ENCODE measurements around the gene OR52I1.

DNA sequence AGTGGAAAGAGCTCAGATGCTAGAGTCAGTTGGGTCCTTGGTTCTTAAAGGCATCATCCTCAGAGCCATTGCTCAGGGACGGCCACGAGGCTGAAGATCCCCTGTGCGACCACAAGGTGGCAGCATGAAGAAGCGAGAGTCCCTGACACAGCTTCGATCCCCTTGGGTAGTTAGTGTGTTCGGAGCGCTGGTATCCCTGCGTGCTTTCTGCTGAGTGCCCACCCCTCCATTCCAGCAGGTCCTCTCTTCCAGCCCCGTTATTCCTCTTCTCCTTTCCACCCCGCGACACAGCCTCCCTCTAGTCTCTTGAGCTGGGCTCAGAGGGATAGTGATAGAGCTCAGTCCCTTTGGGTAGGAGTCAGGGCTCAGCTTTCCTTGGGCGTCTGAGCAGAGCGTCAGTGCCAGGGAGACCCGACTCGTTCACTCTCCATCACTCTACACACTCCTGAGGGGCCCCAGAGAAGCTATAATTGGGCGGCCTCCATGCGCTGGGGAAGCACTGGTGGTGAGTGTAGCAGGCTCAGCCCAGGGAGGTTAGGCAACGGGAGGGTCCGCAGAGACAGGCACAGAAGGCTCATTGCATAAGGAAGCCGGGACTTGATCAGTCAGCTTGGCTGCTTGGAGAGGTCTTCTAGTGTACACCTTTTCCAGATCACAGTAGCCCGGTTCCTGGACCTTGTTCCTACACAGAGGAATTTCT, 43.3 kb downstream of the OR52I1 start, which contains the start of gene OR51D1:
- TF ChIP-seq, protein P1, sequence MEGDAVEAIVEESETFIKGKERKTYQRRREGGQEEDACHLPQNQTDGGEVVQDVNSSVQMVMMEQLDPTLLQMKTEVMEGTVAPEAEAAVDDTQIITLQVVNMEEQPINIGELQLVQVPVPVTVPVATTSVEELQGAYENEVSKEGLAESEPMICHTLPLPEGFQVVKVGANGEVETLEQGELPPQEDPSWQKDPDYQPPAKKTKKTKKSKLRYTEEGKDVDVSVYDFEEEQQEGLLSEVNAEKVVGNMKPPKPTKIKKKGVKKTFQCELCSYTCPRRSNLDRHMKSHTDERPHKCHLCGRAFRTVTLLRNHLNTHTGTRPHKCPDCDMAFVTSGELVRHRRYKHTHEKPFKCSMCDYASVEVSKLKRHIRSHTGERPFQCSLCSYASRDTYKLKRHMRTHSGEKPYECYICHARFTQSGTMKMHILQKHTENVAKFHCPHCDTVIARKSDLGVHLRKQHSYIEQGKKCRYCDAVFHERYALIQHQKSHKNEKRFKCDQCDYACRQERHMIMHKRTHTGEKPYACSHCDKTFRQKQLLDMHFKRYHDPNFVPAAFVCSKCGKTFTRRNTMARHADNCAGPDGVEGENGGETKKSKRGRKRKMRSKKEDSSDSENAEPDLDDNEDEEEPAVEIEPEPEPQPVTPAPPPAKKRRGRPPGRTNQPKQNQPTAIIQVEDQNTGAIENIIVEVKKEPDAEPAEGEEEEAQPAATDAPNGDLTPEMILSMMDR (IDR thresholded peaks at IDR 0.05) = peak; percentile 45 to 85 (median 65)
- TF ChIP-seq POLR2A (IDR thresholded peaks at IDR 0.05) = no peak

All from Peyer's patch (tissue), 4 donors.